ENCODE data around the gene KIF1C.
A peak's percentile ranks its signal among the peaks of the same experiment; 100 is the strongest.

The KIF1C gene

DNA sequence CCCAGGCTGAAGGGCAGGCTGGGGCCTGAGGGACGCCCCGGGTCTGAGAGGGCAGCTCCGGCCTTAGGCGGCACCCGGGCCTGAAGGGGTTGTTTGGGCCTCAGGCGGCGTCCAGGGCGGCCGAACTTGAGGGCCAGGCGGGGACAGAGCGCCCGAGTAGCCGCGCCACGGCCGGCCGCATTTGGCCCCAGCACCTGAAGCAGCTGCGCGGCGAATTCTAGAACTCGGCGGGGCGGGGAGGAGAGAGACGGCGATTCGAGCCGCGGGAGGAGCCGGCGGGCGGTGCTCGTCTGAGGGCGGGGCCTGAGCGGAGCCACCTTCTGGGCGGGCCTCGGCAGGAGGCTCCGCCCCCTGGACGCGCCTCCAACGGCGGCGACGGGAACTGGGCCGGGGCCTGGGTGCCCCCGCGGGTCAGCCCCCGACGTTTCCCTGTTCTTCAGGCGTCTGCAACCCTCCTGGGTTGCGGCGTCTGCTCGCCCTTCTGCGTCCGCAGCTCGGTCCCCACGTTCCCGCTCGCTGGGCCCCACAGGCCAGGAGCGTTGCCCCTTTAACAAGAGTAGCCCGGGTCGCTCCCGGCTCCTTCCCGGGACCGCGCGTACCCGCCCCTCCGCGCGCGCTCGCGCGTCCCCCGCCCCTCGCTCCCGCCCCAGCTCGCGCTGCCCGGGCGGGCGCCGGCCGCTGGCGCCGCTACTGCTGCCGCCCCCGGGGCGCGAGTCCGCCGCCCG, at the start of gene KIF1C, which contains the start of gene INCA1:
Gene KIF1C (plus strand): TSS at position 649 of the 725 bp plus-strand sequence. CDS start 2,297 bp downstream, outside the sequence.
Gene INCA1 (minus strand): TSS at position 221 of the 725 bp plus-strand sequence. CDS start 3,085 bp downstream, outside the sequence.
- DNase-seq, result peak; percentile 85

DNA sequence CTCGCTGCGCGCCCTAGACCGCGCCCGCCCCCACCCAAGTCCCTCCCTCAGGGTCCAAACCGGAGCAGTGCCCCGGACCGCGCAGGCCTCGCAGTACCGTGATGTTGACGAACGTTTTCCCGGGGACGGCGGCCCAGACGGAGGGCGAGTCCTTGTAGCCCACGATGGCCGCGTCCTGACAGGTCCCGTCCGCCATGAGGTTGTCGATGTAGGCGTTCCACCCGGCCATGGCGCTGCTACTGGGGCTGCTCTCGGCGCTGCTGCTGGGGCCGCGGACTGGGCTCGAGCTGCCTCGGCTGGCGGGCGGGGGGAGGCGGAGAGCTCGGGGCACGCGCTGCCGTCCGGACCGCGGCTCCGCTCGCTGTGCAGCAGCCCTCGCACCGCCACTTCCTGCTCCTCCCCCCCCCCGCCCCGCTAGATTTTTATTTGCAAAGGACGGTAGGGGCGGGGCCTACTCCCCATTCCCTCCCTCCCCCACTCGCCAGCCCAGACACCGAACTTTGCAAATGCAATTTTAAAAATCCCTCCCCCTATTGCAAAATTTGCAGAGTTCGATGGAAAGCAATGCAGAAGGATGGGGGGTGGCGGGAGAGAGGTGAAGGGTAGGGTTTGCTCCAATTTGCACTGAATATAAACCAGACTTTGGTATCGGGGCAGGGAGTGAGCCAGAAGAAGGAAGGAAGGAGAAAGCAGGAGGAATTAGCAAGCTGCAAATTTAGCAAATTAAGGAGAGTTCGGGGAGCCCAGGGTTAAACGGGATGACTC, 49.4 kb upstream of the KIF1C start, which contains the start of gene PFN1:
Gene PFN1 (minus strand): TSS at position 365 of the 765 bp plus-strand sequence. CDS start 136 bp downstream, at position 229.
- peak; percentile 91 for DNase-seq

DNA sequence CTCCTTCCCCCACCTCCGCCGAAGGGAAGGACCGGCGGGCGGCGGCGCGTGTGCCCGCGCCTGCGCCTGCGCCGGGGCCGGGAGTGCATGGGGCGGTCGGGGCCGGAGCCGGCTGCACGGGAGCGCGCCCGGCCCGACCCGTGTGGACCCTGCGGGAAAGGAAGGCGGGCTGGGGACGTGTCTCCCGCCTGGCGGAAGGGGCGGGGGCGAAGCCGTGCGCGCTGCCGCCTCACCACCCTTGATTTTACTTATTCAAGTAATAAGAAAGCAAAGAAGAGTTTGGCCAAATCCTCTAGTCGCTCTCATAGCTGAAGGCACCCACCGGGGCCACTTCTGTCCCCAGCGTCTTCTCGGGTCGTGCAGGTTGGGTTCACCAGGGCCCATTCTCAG, 48.8 kb upstream of the KIF1C start:
- DNase-seq, result peak; percentile 84

DNA sequence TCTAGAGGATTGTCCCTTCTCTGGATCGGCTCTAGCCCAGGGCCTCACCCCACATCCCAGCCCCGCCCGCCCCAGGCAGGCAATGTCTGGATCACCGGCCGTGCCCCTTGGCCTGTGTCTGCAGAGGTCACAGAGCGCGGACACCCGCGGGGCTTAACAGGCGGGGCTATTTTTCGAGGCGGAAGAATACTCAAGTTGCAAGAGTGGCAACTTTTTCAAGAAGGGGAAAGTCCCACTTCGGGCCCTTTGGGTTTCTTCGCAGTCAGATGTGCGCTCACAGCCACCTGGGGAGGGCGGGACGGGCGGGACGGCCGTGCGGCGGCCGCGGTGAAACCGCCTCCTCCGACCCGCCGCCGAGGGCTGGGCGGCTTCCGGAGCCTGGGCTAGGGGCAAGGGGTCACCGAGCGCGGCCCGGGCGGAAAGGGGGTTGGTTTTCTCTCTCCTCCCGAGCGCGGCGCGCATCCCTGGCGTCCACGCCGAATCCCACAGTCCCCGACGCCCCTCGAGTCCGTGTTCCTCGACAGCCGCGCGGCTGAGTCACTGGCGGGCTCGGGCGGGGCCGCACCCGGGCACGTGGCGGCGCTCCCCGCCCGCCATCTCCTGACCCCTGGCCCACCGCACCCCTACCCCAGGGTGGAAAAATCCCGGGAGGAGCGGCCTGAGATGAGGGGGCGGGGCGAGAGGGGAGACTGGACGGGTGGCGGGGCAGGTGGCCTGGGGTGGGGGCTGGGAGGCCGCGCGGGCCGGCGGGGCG, 48.3 kb upstream of the KIF1C start:
- DNase-seq, result peak; percentile 73

DNA sequence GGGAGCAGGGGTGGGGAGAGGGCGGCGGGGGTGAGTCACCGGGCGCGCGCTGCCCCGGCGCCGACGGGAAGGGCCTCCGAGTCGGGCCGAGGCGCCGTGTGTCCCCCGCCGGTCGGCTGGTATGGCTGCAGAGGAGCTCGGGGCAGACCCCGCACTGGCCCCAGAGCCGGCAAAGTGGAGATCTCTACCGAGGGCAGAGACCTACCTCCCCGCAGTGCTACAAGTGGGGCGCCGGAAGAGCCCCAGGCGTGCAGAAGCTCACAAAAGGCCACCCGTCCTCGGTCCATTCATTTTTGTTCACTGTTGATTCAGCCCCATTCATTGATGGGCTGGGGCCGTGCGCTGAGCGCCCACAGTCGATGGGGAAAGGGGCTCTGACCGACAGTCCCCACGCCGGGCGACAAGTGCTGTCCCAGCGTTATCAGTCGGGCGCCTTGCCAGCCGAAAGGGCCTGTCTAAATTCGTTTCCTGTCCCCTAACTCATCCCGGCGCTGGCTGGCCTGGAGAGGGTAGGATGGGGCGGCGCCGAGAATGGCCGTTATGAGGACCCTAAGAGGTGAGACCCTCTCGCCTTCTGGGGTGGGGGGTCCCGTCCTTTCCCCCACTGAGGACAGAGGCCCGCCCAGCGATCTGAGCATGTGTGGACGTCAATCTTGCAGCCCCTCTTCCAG, 47.5 kb upstream of the KIF1C start:
- peak; percentile 86 for DNase-seq

DNA sequence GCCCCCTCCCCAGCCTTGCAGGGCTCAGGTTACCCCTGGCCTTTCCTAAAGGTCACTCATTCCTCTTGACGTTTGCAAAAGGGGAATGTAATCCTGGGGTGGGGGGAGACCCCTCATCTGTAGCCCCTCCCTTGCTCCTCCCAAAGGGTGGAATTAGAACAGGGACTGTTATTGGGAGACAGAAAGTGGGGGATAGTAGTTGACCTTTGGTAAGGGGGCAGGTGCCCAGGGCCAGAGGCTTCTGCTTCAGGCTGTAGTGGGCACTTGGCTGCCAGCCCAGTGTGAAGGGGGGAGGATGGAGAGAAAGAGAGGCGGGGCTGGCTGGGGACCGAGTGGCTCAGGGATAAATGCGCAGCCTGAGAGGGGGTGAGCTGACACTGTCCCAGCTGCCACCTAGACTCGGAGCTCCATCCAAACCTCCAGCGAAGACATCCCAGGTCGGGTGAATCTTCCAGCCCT, 47.0 kb upstream of the KIF1C start, which contains the start of gene ENO3:
Gene ENO3 (plus strand): TSS at position 374 of the 459 bp plus-strand sequence. CDS start 711 bp downstream, outside the sequence.
- peak; percentile 56 for DNase-seq

- DNase-seq, result no peak
Measured at GRCh38 chr17:4951486-4951885, 46.3 kb upstream of the KIF1C start.

DNA sequence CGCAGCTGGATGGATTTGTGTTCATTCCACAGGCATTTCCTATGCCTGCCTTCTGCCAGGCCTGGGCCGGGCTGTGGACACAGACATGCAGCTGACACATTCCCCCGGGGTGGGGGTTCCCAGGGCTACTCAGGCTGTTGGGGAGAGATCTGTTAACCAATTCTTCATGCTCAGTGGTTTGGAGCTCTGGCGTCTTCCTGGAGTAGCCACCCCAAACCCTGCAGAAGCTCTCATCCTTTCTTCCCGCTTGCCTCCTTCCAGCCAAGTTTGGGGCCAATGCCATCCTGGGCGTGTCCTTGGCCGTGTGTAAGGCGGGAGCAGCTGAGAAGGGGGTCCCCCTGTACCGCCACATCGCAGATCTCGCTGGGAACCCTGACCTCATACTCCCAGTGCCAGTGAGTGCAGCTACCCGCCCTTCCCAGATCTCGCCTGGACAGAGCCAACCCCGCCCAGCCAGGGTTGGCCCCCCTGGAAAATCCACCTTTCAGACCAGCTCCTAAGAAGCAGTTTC, 44.2 kb upstream of the KIF1C start:
- DNase-seq, result no peak

DNA sequence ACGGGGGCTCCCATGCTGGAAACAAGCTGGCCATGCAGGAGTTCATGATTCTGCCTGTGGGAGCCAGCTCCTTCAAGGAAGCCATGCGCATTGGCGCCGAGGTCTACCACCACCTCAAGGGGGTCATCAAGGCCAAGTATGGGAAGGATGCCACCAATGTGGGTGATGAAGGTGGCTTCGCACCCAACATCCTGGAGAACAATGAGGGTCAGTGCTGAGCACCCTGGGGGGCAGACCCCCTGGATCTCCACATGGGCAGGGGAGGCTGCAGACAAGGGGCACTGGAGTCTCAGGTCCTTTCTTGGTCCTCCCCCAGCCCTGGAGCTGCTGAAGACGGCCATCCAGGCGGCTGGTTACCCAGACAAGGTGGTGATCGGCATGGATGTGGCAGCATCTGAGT, 42.7 kb upstream of the KIF1C start:
- DNase-seq, result no peak

GRCh38 chr17:4956493-4957061, 41.2 kb upstream of the KIF1C start:
- DNase-seq, result peak; percentile 69

- no peak for DNase-seq
Measured at GRCh38 chr17:4958102-4958501, 39.6 kb upstream of the KIF1C start.

DNA sequence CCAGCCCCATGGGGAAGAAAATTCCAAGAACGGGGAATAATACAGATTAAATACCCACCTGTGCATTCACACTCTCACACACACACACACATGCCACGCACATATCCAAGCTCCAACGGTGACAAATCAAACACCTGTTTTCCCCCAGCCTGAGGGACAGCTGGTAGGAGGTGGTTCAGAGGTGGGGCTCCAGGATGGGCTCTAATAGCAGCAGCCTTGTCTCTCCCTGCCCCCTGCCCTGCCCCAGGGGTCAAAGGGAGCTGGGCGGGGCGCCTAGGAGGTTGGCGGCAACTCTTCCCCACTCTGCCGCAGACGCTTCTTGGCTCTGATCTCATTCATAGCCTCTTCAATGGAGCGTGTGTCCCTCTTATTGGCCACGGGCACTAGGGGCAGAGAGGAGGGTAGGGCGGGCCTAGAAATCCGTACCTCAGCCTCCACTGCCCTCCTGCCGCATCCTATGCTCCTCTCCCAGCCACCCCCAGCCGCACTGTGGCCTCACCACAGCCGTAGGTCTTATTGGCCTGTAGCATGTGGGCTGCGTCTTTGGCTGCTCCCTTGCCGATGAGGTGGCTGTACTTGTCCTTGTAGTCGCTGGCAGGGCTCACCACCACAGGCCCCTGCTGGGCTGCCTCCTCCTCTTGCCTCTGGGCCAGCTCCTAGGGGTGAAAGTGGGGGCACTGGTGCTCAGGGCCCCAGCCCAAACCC, 38.3 kb upstream of the KIF1C start:
- no peak for DNase-seq

GRCh38 chr17:4960279-4960922, 37.3 kb upstream of the KIF1C start:
- no peak for DNase-seq

DNA sequence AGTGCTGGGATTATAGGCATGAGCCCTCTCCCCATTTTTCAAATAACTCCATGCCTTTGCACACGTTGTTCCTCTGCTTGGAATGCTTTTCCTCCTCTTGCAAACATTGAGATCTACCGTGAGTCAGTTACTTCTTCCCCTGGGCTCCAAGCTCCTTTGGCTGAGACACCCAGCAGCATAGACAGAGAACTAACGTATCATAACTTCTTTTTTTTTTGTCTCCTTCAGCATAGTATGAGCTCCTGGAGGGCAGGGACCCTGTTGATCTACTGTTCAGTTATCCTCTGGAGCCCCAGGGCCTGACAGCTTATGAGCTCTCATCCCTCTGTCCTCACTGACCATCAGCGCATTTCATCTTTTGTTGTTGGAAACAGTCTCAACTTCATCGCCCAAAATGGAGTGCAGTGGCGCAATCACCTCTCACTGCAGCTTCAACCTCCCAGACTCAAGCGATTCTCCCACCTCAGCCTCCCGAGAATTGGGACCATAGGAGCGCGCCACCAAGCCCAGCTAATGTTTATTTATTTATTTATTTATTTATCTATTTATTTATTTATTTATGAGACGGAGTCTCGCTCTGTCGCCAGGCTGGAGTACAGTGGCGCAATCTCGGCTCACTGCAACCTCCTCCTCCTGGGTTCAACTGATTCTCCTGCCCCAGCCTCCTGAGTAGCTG, 32.3 kb upstream of the KIF1C start:
- DNase-seq, result no peak

- DNase-seq, result peak; percentile 100
Measured at GRCh38 chr17:4966844-4967538, 30.8 kb upstream of the KIF1C start.

DNA sequence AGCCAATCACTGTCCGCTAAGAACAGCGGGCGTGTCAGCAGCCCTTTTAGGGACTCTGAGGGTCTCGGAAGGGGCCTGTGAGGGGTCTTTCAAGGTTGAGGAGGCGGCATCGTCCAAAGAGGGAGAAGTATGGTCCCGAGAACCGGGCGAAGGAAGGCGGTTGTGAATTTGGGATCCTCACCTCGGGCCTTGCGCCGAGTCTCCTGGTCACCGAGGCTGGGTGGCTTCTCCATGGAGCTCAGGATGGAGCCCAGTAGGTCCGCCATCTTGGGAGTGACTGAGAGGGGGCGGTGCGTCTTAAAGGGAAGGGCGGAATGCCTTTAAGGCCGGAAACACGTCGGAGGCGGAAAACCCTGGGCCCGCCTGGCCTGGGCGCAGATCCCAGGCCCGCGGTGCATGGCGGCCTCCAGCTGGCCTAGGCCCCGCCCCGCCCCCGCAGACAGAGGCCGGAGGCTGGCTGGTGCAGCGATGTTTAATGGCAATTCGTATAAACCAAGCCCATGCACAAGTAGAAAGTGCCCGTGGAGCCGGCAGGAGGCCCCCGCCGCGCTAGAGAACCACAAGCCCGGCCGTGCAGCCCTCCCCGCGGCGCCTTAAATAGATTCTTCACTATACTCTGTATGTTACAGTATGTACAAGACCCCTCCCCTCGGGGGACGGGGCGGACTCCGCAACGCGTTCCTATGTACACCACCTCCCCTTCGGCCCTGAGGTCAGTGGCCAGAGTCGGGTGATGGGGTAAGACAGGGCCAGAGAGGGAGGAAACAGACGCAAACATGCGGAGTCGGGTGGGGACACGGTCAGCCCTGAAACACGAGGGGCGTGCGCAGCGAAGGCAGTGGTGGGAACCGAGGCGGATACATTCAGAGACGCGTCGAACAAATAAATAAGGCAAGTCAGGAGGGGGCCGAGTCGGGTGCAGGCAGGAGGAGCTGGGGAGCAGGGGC, 29.9 kb upstream of the KIF1C start, which contains the start of gene SPAG7:
Gene SPAG7 (minus strand): TSS at position 279 of the 947 bp plus-strand sequence. CDS start 13 bp downstream, at position 266.
- peak; percentile 96 for DNase-seq

DNA sequence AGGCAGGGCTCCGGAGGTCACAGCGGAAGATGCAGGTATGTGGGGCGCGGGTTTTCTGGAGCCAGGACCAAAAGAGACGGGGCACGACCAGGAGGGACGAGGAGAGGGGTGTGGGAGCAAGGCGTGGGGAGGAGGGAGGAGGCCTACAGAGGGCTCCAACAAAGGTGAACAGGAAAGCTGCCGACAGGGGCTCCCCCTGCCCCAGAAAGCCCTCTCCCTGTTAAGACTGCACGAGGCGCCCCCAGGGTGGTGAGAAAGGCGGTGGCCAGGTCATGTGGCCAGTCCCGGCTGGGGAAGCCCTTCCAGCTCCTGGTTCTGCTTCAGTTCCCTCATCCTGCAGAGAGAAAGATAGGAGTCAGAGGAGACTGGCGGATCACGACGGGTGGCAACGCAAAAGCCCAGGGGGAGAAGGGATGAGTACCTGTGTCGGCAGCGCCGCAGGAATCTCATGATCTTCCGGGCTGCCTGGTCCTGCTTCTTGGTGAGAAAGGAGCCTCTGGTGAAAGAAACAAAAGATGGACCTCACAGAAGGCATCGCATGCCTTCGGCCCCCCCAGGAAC, 29.2 kb upstream of the KIF1C start:
- DNase-seq, result no peak
